BLaER1 (cell line): ENCODE measurements around the gene C11orf68.

ENCODE experiments used
- H3K27ac ChIP-seq: shearing (Covaris generic); formaldehyde crosslinking; 2 replicates; pipeline ENCODE4 v1.8.1; 2022
- H3K27me3 ChIP-seq: shearing (Covaris generic); formaldehyde crosslinking; 2 replicates; pipeline ENCODE4 v1.8.1; 2022
- H3K36me3 ChIP-seq: shearing (Covaris generic); formaldehyde crosslinking; 2 replicates; pipeline ENCODE4 v1.8.1; 2022
- H3K4me1 ChIP-seq: shearing (Covaris generic); formaldehyde crosslinking; 2 replicates; pipeline ENCODE4 v1.8.1; 2022
- H3K4me2 ChIP-seq: shearing (Covaris generic); formaldehyde crosslinking; 2 replicates; pipeline ENCODE4 v1.8.1; 2022
- H3K4me3 ChIP-seq: shearing (Covaris generic); formaldehyde crosslinking; 2 replicates; pipeline ENCODE4 v1.8.1; 2022
- H3K9ac ChIP-seq: shearing (Covaris generic); formaldehyde crosslinking; 2 replicates; pipeline ENCODE4 v1.8.1; 2022
- H3K9me3 ChIP-seq: shearing (Covaris generic); formaldehyde crosslinking; 2 replicates; pipeline ENCODE4 v1.8.1; 2022
- H4K20me1 ChIP-seq: shearing (Covaris generic); formaldehyde crosslinking; 2 replicates; pipeline ENCODE4 v1.8.1; 2022
- Cebpa-rat ChIP-seq: shearing (Covaris generic); IDR thresholded peaks from 2 replicates; pipeline ENCODE4 v1.8.1; 2022

Gene C11orf68

GRCh38 chr11:65918211-65919140 lies at the start of gene C11orf68:
Gene C11orf68 (minus strand): TSS chr11:65919062. CDS start chr11:65919031, 31 bp downstream.
- H3K36me3 ChIP-seq = peaks cover 29% of the 10 kb centered on the region
- peaks cover 37% of the 10 kb centered on the region; the same call in 1 of the 2 replicates for H4K20me1 ChIP-seq
- peak within 1 kb of the TSS; percentile 95 for H3K27ac ChIP-seq
- H3K4me2 ChIP-seq = peak within 1 kb of the TSS; percentile 96
- TF ChIP-seq Cebpa-rat = no peak
- H3K27me3 ChIP-seq = no peaks in the 10 kb centered on the region
- H3K4me1 ChIP-seq = peaks cover 54% of the 10 kb centered on the region
- H3K9me3 ChIP-seq = no peaks in the 10 kb centered on the region
- peak within 1 kb of the TSS; percentile 96 for H3K4me3 ChIP-seq
- peak within 1 kb of the TSS; percentile 98 for H3K9ac ChIP-seq

GRCh38 chr11:65967329-65967934 lies 48.6 kb upstream of the C11orf68 start:
- no peak overlapping the region for H3K27ac ChIP-seq
- peaks cover 15% of the 10 kb centered on the region for H3K4me1 ChIP-seq
- no peak overlapping the region for H3K4me2 ChIP-seq
- H3K27me3 ChIP-seq = no peaks in the 10 kb centered on the region
- no peaks in the 10 kb centered on the region for H3K9me3 ChIP-seq
- H3K4me3 ChIP-seq = no peak overlapping the region
- TF ChIP-seq Cebpa-rat = no peak
- H3K36me3 ChIP-seq = peaks cover 85% of the 10 kb centered on the region
- H3K9ac ChIP-seq = no peak overlapping the region
- H4K20me1 ChIP-seq = peaks cover 42% of the 10 kb centered on the region

GRCh38 chr11:65965986-65966762 lies 47.3 kb upstream of the C11orf68 start:
- H3K4me3 ChIP-seq = no peak overlapping the region
- H3K4me1 ChIP-seq = peaks cover 19% of the 10 kb centered on the region
- no peaks in the 10 kb centered on the region for H3K27me3 ChIP-seq
- peaks cover 75% of the 10 kb centered on the region for H3K36me3 ChIP-seq
- no peak for TF ChIP-seq Cebpa-rat
- no peak overlapping the region for H3K9ac ChIP-seq
- H3K27ac ChIP-seq = no peak overlapping the region
- peaks cover 46% of the 10 kb centered on the region for H4K20me1 ChIP-seq
- no peaks in the 10 kb centered on the region for H3K9me3 ChIP-seq
- H3K4me2 ChIP-seq = no peak overlapping the region

- Histone ChIP-seq H3K27me3 (no peaks in the 10 kb centered on the region), H4K20me1 (peaks cover 46% of the 10 kb centered on the region), H3K27ac (no peak overlapping the region), H3K4me1 (peaks cover 28% of the 10 kb centered on the region), H3K36me3 (peaks cover 69% of the 10 kb centered on the region), H3K4me3 (no peak overlapping the region), H3K9ac (no peak overlapping the region), H3K4me2 (no peak overlapping the region), H3K9me3 (no peaks in the 10 kb centered on the region)
- TF ChIP-seq Cebpa-rat = no peak
These were observed 46.0 kb upstream of the C11orf68 start for GRCh38 chr11:65964906-65965305.

GRCh38 chr11:65962141-65962564 lies 43.3 kb upstream of the C11orf68 start:
- H3K9me3 ChIP-seq = no peaks in the 10 kb centered on the region
- peak overlapping the region; percentile 98; the same call in 1 of the 2 replicates for H3K27ac ChIP-seq
- peaks cover 31% of the 10 kb centered on the region for H4K20me1 ChIP-seq
- H3K4me2 ChIP-seq = peak overlapping the region; percentile 93
- H3K4me1 ChIP-seq = peaks cover 56% of the 10 kb centered on the region
- no peaks in the 10 kb centered on the region for H3K27me3 ChIP-seq
- TF ChIP-seq Cebpa-rat = no peak
- H3K4me3 ChIP-seq = peak overlapping the region; percentile 99
- peak overlapping the region; percentile 98 for H3K9ac ChIP-seq
- peaks cover 41% of the 10 kb centered on the region for H3K36me3 ChIP-seq

- Histone ChIP-seq H3K4me2 (peak within 1 kb of the TSS; percentile 93), H3K4me3 (peak within 1 kb of the TSS; percentile 99), H3K9ac (peak within 1 kb of the TSS; percentile 98), H3K27me3 (no peaks in the 10 kb centered on the region), H3K27ac (peak within 1 kb of the TSS; percentile 98), H3K9me3 (no peaks in the 10 kb centered on the region), H3K36me3 (peaks cover 35% of the 10 kb centered on the region), H4K20me1 (peaks cover 31% of the 10 kb centered on the region), H3K4me1 (peaks cover 63% of the 10 kb centered on the region)
- no peak for TF ChIP-seq Cebpa-rat
These were observed 42.6 kb upstream of the C11orf68 start, which contains the start of gene SART1 for GRCh38 chr11:65961267-65962140. Gene SART1 (plus strand): TSS chr11:65961734. CDS start chr11:65961781, 47 bp downstream.

GRCh38 chr11:65960824-65961266 lies 42.0 kb upstream of the C11orf68 start:
- Histone ChIP-seq H3K36me3 (peaks cover 28% of the 10 kb centered on the region), H3K4me1 (peaks cover 65% of the 10 kb centered on the region), H4K20me1 (peaks cover 31% of the 10 kb centered on the region), H3K27me3 (no peaks in the 10 kb centered on the region), H3K9me3 (no peaks in the 10 kb centered on the region), H3K4me2 (peak overlapping the region; percentile 93), H3K4me3 (peak overlapping the region; percentile 99), H3K27ac (peak overlapping the region; percentile 98), H3K9ac (peak overlapping the region; percentile 98)
- no peak for TF ChIP-seq Cebpa-rat

GRCh38 chr11:65958774-65959420 lies 40.0 kb upstream of the C11orf68 start:
- no peaks in the 10 kb centered on the region for H3K27me3 ChIP-seq
- no peak overlapping the region for H3K4me3 ChIP-seq
- H3K4me2 ChIP-seq = peak overlapping the region; percentile 79
- H3K27ac ChIP-seq = peak overlapping the region; percentile 55
- H4K20me1 ChIP-seq = peaks cover 19% of the 10 kb centered on the region
- H3K9me3 ChIP-seq = no peaks in the 10 kb centered on the region
- H3K4me1 ChIP-seq = peaks cover 65% of the 10 kb centered on the region
- H3K36me3 ChIP-seq = peaks cover 9% of the 10 kb centered on the region
- TF ChIP-seq Cebpa-rat = no peak
- H3K9ac ChIP-seq = no peak overlapping the region; the same call in 1 of the 2 replicates
